Testis (tissue), 3 donors: Measurements from ENCODE around the gene EZH2. TPM values are rescaled to one million over a fixed set of nuclear protein-coding genes. Genes with fewer than 3 reads are reported as not detected.

Experiments
- DNase-seq: peaks from one replicate; pipeline ENCODE4 v3.0.0-alpha.2; 2019
- H3K27ac ChIP-seq, 2 donors: fragments of 200-600 bp; sonication (generic); one replicate each; pipeline ENCODE4 v1.5.1; 2019
- H3K27me3 ChIP-seq: fragments of 200-600 bp; sonication (generic); one replicate; pipeline ENCODE4 v1.5.1; 2019
- H3K36me3 ChIP-seq: fragments of 200-600 bp; sonication (generic); one replicate; pipeline ENCODE4 v1.5.1; 2017; ENCODE audit warnings: low read depth; ENCODE audit errors: missing control alignments
- H3K4me1 ChIP-seq: fragments of 200-600 bp; sonication (generic); one replicate; pipeline ENCODE4 v1.5.1; 2019
- H3K4me3 ChIP-seq, 2 donors: fragments of 200-600 bp; sonication (generic); one replicate each; pipeline ENCODE4 v1.5.1; 2017 to 2019
- H3K9me3 ChIP-seq: fragments of 200-600 bp; sonication (generic); one replicate; pipeline ENCODE4 v1.5.1; 2017
- POLR2A ChIP-seq: fragments of 450-650 bp; IDR thresholded peaks from one replicate; pipeline ENCODE4 v1.6.1; 2017; ENCODE audit warnings: antibody characterized with exemption, mild to moderate bottlenecking, moderate library complexity
- WGBS, 2 donors: methylation state at CpG; one replicate each; pipeline ENCODE4 v1.1.5; 2018; 5-methylcytosine and 5-hydroxymethylcytosine counted together
- intact Hi-C: fragments of 100-400 bp; cut with DNase I; formaldehyde crosslinking; loops from one replicate; pipeline ENCODE4 v1.15.1; 2023; ENCODE audit warnings: low total_unique reads
- polyA plus RNA-seq: library from polyadenylated mRNA; stranded (reverse); fragments of 350-450 nt; fragmentation: Illumina TruSeq; extraction: RNeasy Lipid Tissue Mini Kit (QIAGEN cat#74804); gene quantifications from one replicate; pipeline ENCODE4 v1.2.3, GENCODE V29; 2014; ENCODE audit warnings: low read depth, low replicate concordance; ENCODE audit not compliant: insufficient read depth
- total RNA-seq, 2 donors: library from RNA; depleted of rRNA; stranded (reverse); fragments of >200 nt; gene quantifications; one replicate each; pipeline ENCODE4 v1.2.3, GENCODE V29; 2016
- TF ChIP-seq, protein P1 (sequence below), 3 experiments: fragments of 450-650 bp in 2 of 3; fragments of 200-600 bp in 1 of 3; sonication (generic) in 1 of 3; IDR thresholded peaks; one replicate each; pipeline ENCODE4 v1.5.1; 2016 to 2019; ENCODE audit warnings: antibody characterized with exemption in 3 of 3, mild to moderate bottlenecking in 2 of 3, moderate library complexity in 1 of 3

EZH2 gene
- total and polyA plus RNA-seq, 3 donors from 2014 or later: 27.0 to 60.3 (median 36.0) TPM

- Histone ChIP-seq H3K4me1 (peaks cover 3% of the 10 kb centered on the region), H3K27ac (no peak overlapping the region), H3K9me3 (no peaks in the 10 kb centered on the region), H3K4me3 (no peak overlapping the region), H3K36me3 (no peaks in the 10 kb centered on the region), H3K27me3 (no peaks in the 10 kb centered on the region)
- intact Hi-C loops: no loop called here
- DNase-seq: no peak
- TF ChIP-seq, protein P1, sequence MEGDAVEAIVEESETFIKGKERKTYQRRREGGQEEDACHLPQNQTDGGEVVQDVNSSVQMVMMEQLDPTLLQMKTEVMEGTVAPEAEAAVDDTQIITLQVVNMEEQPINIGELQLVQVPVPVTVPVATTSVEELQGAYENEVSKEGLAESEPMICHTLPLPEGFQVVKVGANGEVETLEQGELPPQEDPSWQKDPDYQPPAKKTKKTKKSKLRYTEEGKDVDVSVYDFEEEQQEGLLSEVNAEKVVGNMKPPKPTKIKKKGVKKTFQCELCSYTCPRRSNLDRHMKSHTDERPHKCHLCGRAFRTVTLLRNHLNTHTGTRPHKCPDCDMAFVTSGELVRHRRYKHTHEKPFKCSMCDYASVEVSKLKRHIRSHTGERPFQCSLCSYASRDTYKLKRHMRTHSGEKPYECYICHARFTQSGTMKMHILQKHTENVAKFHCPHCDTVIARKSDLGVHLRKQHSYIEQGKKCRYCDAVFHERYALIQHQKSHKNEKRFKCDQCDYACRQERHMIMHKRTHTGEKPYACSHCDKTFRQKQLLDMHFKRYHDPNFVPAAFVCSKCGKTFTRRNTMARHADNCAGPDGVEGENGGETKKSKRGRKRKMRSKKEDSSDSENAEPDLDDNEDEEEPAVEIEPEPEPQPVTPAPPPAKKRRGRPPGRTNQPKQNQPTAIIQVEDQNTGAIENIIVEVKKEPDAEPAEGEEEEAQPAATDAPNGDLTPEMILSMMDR (IDR thresholded peaks at IDR 0.05): no peak
- no peak for TF ChIP-seq POLR2A
- 47 to 68% methylated on average over 3 of the region's 3 CpGs for WGBS, 2 donors
These were observed 21.6 kb downstream of the EZH2 start for GRCh38 chr7:148862481-148862880.

DNA sequence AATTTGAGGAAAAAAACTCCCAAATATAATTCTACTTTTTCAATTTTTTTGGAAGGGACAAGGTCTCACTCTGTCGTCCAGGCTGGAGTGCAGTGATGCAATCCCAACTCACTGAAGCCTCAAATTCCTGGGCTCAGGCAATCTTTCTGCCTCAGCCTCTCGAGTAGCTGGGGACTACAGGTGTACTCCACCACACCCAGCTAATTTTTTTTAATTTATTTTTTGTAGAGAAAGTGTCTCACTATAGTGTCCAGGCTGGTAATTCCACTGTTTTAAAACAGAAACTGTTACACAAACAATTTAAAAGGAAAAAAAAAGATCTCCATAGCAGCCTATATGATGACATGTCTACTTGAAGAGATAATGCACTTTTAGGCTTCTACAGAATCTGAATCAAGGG, 25.6 kb downstream of the EZH2 start:
- TF ChIP-seq, protein P1 (IDR thresholded peaks at IDR 0.05): no peak
- no peak for TF ChIP-seq POLR2A
- Histone ChIP-seq H3K27ac (no peak overlapping the region), H3K36me3 (no peaks in the 10 kb centered on the region), H3K9me3 (no peaks in the 10 kb centered on the region), H3K4me3 (no peak overlapping the region), H3K4me1 (peaks cover under 1% of the 10 kb centered on the region), H3K27me3 (no peaks in the 10 kb centered on the region)
- no peak for DNase-seq
- WGBS, 2 donors: 83 to 88% methylated on average over 2 of the region's 2 CpGs
- intact Hi-C loops: no loop called here

GRCh38 chr7:148856891-148857290, 27.2 kb downstream of the EZH2 start:
- intact Hi-C loops: no loop called here
- H3K27ac ChIP-seq: no peak overlapping the region
- TF ChIP-seq, protein P1 (IDR thresholded peaks at IDR 0.05): no peak
- TF ChIP-seq POLR2A: no peak
- H3K27me3 ChIP-seq: no peaks in the 10 kb centered on the region
- H3K4me3 ChIP-seq: no peak overlapping the region
- no peaks in the 10 kb centered on the region for H3K4me1 ChIP-seq
- no peaks in the 10 kb centered on the region for H3K36me3 ChIP-seq
- 85 to 91% methylated on average over 5 of the region's 5 CpGs for WGBS, 2 donors
- no peaks in the 10 kb centered on the region for H3K9me3 ChIP-seq
- no peak for DNase-seq

DNA sequence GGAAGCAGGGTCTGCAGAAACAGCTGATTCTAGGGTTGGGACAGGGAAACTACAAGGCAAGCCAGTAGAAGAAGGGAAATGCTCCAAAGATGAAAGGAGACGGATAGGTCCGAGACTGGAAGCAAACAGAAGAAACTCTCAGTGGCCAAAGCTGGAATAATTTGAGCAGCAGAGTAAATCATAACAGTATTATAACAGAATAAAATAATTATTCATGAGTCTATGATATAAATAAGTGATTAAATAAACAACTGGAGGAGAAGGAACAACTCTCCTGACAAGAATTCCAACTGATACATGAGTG, 27.6 kb downstream of the EZH2 start:
- Histone ChIP-seq H3K4me3 (no peak overlapping the region), H3K27ac (no peak overlapping the region), H3K9me3 (no peaks in the 10 kb centered on the region), H3K27me3 (no peaks in the 10 kb centered on the region), H3K4me1 (no peaks in the 10 kb centered on the region), H3K36me3 (no peaks in the 10 kb centered on the region)
- DNase-seq: no peak
- 82 to 100% methylated on average over 2 of the region's 2 CpGs for WGBS, 2 donors
- intact Hi-C loops: no loop called here
- TF ChIP-seq POLR2A: no peak
- TF ChIP-seq, protein P1 (IDR thresholded peaks at IDR 0.05): peak in 1 of 3 experiments; percentile 0

DNA sequence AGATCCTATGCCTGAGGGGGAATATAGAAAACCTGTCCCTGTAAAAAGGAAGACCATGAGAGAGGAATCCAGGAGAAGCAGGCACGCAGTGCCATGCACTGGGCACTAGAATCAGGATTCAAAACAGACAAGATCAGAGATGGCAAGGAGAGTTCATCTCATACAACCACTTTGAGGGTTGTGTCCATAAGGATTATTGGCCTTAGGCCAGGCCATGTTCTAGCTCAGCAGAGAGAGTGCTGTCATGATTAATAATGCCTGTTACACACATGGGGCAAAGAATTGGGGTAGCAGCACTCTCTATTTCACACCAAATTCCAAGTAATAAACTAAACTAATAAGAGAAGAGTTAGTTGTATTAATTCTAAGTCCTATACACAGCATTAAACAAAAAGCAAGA, 29.1 kb downstream of the EZH2 start:
- intact Hi-C loops: no loop called here
- no peak for DNase-seq
- TF ChIP-seq POLR2A: no peak
- TF ChIP-seq, protein P1 (IDR thresholded peaks at IDR 0.05): no peak
- no peaks in the 10 kb centered on the region for H3K9me3 ChIP-seq
- H3K4me1 ChIP-seq: no peaks in the 10 kb centered on the region
- 94 to 100% methylated on average over 1 of the region's 1 CpG for WGBS, 2 donors
- H3K27me3 ChIP-seq: no peaks in the 10 kb centered on the region
- no peak overlapping the region for H3K27ac ChIP-seq
- H3K4me3 ChIP-seq: no peak overlapping the region
- H3K36me3 ChIP-seq: no peaks in the 10 kb centered on the region
